HepG2 (cell line): Measurements from ENCODE around the gene SERPINB1. TPM values are rescaled to one million over a fixed set of nuclear protein-coding genes. Genes with fewer than 3 reads are reported as not detected.
"Not testable (repeated sequence)": the region's sequence is repeated elsewhere in the genome, so short reads cannot be mapped to it uniquely, and the experiment has no call there.

ENCODE experiments used
- ATAC-seq: fragments of 200-7000 bp; cut with Tn5 transposase; 3 replicates; pipeline ENCODE4 v1.9.1; 2020; ENCODE audit warnings: mild to moderate bottlenecking, moderate library complexity
- BruUV-seq: library from RNA; stranded (reverse); fragments of 400-500 nt; replicated peaks from 2 replicates; lab custom pipeline; 2021; lab: Mats Ljungman, UMichigan
- CTCF ChIA-PET: fragments of 300-600 bp; formaldehyde crosslinking; extraction: SDS; loops from one replicate; lab custom pipeline; 2021; ENCODE audit warnings: low total read pairs, inconsistent platforms, low intra/inter-chr PET ratio; lab: Yijun Ruan, JAX
- POLR2A ChIA-PET: fragments of 350-600 bp; sonication (Branson Sonifier 250); formaldehyde crosslinking; loops from one replicate; lab custom pipeline; 2020; ENCODE audit warnings: antibody characterized with exemption, inconsistent platforms; lab: Yijun Ruan, JAX
- DNase-seq: peaks from one replicate; pipeline ENCODE4 v3.0.0-alpha.2; 2015; ENCODE audit warnings: low spot score
- FAIRE-seq: peaks from 3 replicates; lab custom pipeline; 2011; peaks lifted over from hg19 to GRCh38; lab: Jason Lieb, UNC
- H2AFZ ChIP-seq: one replicate; pipeline ENCODE4 v1.6.1; 2011; ENCODE audit warnings: low read length, inconsistent platforms
- H3K27ac ChIP-seq: fragments of 300-600 bp; 3 replicates; pipeline ENCODE4 v1.8.0; 2011; ENCODE audit warnings: mixed run types, mild to moderate bottlenecking, mixed read lengths, low read length, inconsistent platforms; ENCODE audit not compliant: insufficient read depth; ENCODE audit errors: extremely low read length
- H3K27me3 ChIP-seq, 2 experiments: fragments of 200-600 bp in 1 of 2; 2 replicates in 1 of 2; 3 replicates in 1 of 2; pipeline versions ENCODE4 v1.6.0 to v1.8.0; 2011; ENCODE audit warnings: low read length in 2 of 2, mild to moderate bottlenecking in 2 of 2, moderate library complexity in 2 of 2, inconsistent platforms in 1 of 2; ENCODE audit not compliant: insufficient read depth in 2 of 2, control insufficient read depth in 1 of 2
- H3K36me3 ChIP-seq, 2 experiments: fragments of 200-600 bp in 1 of 2; replicated peaks in 1 of 2; 2 replicates in 1 of 2; 3 replicates in 1 of 2; pipeline versions ENCODE4 v1.5.1 to v1.8.0; 2011; ENCODE audit warnings: low read length in 2 of 2, inconsistent platforms in 1 of 2; ENCODE audit not compliant: insufficient read depth in 2 of 2, control insufficient read depth in 1 of 2
- H3K4me1 ChIP-seq: 2 replicates; pipeline ENCODE4 v1.5.1; 2012; ENCODE audit warnings: low read length, inconsistent platforms; ENCODE audit not compliant: insufficient read depth
- H3K4me2 ChIP-seq: 2 replicates; pipeline ENCODE4 v1.6.0; 2011; ENCODE audit warnings: low read depth, low read length, inconsistent platforms
- H3K4me3 ChIP-seq, 3 experiments: fragments of 200-600 bp in 1 of 3; sonication (generic), shearing (Covaris generic) in 1 of 3; replicated peaks in 1 of 3; 2 replicates each; pipeline ENCODE4 v1.5.1; 2011 to 2016; ENCODE audit warnings: low read length in 3 of 3, inconsistent platforms in 2 of 3, low read depth in 2 of 3, mild to moderate bottlenecking in 2 of 3, control low read depth in 1 of 3, mixed read lengths in 1 of 3; ENCODE audit not compliant: insufficient read depth in 1 of 3
- H3K79me2 ChIP-seq: one replicate; pipeline ENCODE4 v1.6.1; 2011; ENCODE audit warnings: low read length, inconsistent platforms; ENCODE audit not compliant: insufficient read depth
- H3K9ac ChIP-seq: 2 replicates; pipeline ENCODE4 v1.6.0; 2011; ENCODE audit warnings: mild to moderate bottlenecking, low read depth, low read length, inconsistent platforms; ENCODE audit not compliant: insufficient read depth
- H3K9me3 ChIP-seq: 2 replicates; pipeline ENCODE4 v1.5.1; 2012; ENCODE audit warnings: mild to moderate bottlenecking, low read length
- H4K20me1 ChIP-seq: 2 replicates; pipeline ENCODE4 v1.6.0; 2011; ENCODE audit warnings: inconsistent platforms, mild to moderate bottlenecking, low read length, moderate library complexity; ENCODE audit not compliant: insufficient read depth
- CEBPB ChIP-seq: IDR thresholded peaks from 2 replicates; pipeline ENCODE4 v1.6.1; 2011; ENCODE audit warnings: low read depth, low read length, improper control_type of control experiment, borderline replicate concordance
- ISX ChIP-seq: sonication (generic); formaldehyde crosslinking; conservative IDR thresholded peaks from 2 replicates; pipeline ENCODE4 v1.5.0; 2020; ENCODE audit warnings: missing genetic modification reagents
- NFE2 ChIP-seq: sonication (generic); formaldehyde crosslinking; IDR thresholded peaks from 2 replicates; pipeline ENCODE4 v1.4.0; 2020; ENCODE audit warnings: missing genetic modification reagents
- PHF21A ChIP-seq: sonication (generic); formaldehyde crosslinking; IDR thresholded peaks from 2 replicates; pipeline ENCODE4 v1.5.0; 2020; ENCODE audit warnings: mild to moderate bottlenecking, missing genetic modification reagents
- RBM39 ChIP-seq: fragments of 200-400 bp; formaldehyde crosslinking; IDR thresholded peaks from one replicate; pipeline ENCODE4 v1.6.1; 2018; ENCODE audit warnings: antibody characterized with exemption, mild to moderate bottlenecking, low read depth, low read length; ENCODE audit not compliant: poor library complexity, severe bottlenecking
- TAF15 ChIP-seq: fragments of 200-400 bp; formaldehyde crosslinking; IDR thresholded peaks from one replicate; pipeline ENCODE4 v1.6.1; 2018; ENCODE audit warnings: mild to moderate bottlenecking, low read depth, low read length; ENCODE audit not compliant: poor library complexity, severe bottlenecking
- TEAD2 ChIP-seq: sonication (generic); formaldehyde crosslinking; IDR thresholded peaks from 2 replicates; pipeline ENCODE4 v1.9.0; 2021; ENCODE audit warnings: missing genetic modification reagents
- ZBTB25 ChIP-seq: IDR thresholded peaks from 2 replicates; pipeline ENCODE4 v1.6.1; 2018; ENCODE audit warnings: missing genetic modification reagents
- ZNF564 ChIP-seq: sonication (generic); formaldehyde crosslinking; IDR thresholded peaks from 2 replicates; pipeline ENCODE4 v1.8.1; 2023; ENCODE audit warnings: mild to moderate bottlenecking, missing genetic modification reagents
- ZNF567 ChIP-seq: sonication (generic); formaldehyde crosslinking; IDR thresholded peaks from 2 replicates; pipeline ENCODE4 v1.8.1; 2023; ENCODE audit warnings: mild to moderate bottlenecking, missing genetic modification reagents, borderline replicate concordance
- ZNF589 ChIP-seq: sonication (generic); formaldehyde crosslinking; conservative IDR thresholded peaks from 2 replicates; pipeline ENCODE4 v1.8.0; 2022; ENCODE audit warnings: mild to moderate bottlenecking, moderate library complexity, missing genetic modification reagents
- ZNF703 ChIP-seq: sonication (generic); formaldehyde crosslinking; IDR thresholded peaks from 2 replicates; pipeline ENCODE4 v1.5.1; 2020; ENCODE audit warnings: missing genetic modification reagents, mild to moderate bottlenecking, moderate library complexity, borderline replicate concordance
- WGBS: methylation state at CpG from one replicate; pipeline ENCODE4 v1.1.6; 2017; ENCODE audit warnings: low lambda C conversion rate; 5-methylcytosine and 5-hydroxymethylcytosine counted together
- in situ Hi-C: cut with HindIII; loops from 2 replicates; pipeline ENCODE4 v1.10.0; 2017; ENCODE audit warnings: low pct_unique_long_range_greater_than_20kb; ENCODE audit not compliant: extremely low pct_ligation_motif_present
- intact Hi-C: fragments of 100-400 bp; cut with micrococcal nuclease; formaldehyde crosslinking; loops from one replicate; pipeline ENCODE4 v1.10.0; 2022; ENCODE audit not compliant: unreplicated experiment
- polyA plus RNA-seq, 8 experiments: library from polyadenylated mRNA; depleted of rRNA in 3 of 8; stranded (reverse) in 7 of 8; unstranded in 1 of 8; fragments of >200 nt; fragmentation: Illumina TruSeq in 4 of 8; extraction: Trizol in 4 of 8; gene quantifications; 2 replicates each; pipeline versions ENCODE4 v1.2.1 to v1.2.3, GENCODE V29; 2011 to 2016; ENCODE audit warnings: low read depth in 4 of 8, missing spikeins in 1 of 8, mixed read lengths in 1 of 8; ENCODE audit not compliant: insufficient read depth in 1 of 8
- total RNA-seq, 5 experiments: library from RNA; depleted of rRNA; stranded (reverse); fragments of >200 nt; fragmentation: Illumina TruSeq; extraction: Trizol; gene quantifications; 2 replicates each; pipeline ENCODE4 v1.2.3, GENCODE V29; 2016; ENCODE audit warnings: low read depth in 1 of 5
- TF ChIP-seq, protein P1 (sequence below): sonication (generic); formaldehyde crosslinking; IDR thresholded peaks from 2 replicates; pipeline ENCODE4 v1.5.1; 2020; ENCODE audit warnings: mild to moderate bottlenecking, missing genetic modification reagents, borderline replicate concordance

Gene SERPINB1
- total and polyA plus RNA-seq, 2 of the 13 experiments (the other 11 are each of a cell fraction or from before 2014, with no cell fraction given): 41.4 to 60.5 TPM

- no peak for FAIRE-seq
- CTCF ChIA-PET: no interaction called here
These were observed 39.8 kb upstream of the SERPINB1 start for GRCh38 chr6:2881423-2881822.

DNA sequence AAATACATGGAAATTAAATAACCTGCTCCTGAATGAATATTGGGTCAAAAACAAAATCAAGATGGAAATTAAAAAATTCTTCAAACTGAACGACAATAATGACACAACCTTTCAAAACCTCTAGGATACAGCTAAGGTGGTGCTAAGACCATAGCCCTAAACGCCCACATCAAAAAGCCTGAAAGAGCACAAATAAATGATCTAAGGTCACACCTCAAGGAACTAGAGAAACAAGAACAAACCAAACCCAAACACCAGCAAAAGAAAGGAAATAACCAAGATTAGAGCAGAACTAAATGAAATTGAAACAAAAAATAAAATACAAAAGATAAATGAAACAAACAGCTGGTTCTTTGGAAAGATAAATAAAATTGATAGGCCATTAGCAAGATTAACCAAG, 38.5 kb upstream of the SERPINB1 start:
- H3K27ac ChIP-seq, H3K27me3 ChIP-seq, FAIRE-seq, ATAC-seq, in situ Hi-C loops, H3K4me3 ChIP-seq, H3K36me3 ChIP-seq, intact Hi-C loops, H3K9me3 ChIP-seq, H3K9ac ChIP-seq, POLR2A ChIA-PET, DNase-seq, H3K79me2 ChIP-seq, H4K20me1 ChIP-seq, H3K4me2 ChIP-seq, BruUV-seq, H2AFZ ChIP-seq, CTCF ChIA-PET: not testable (repeated sequence)
- WGBS: 36% methylated on average over 2 of the region's 2 CpGs
- peaks cover 27% of the 10 kb centered on the region for H3K4me1 ChIP-seq

More at GRCh38 chr6:2881423-2881822, 39.8 kb upstream of the SERPINB1 start:
- Histone ChIP-seq H3K79me2 (no peaks in the 10 kb centered on the region), H2AFZ (no peak overlapping the region), H3K9ac (no peak overlapping the region), H3K9me3 (no peaks in the 10 kb centered on the region), H4K20me1 (no peaks in the 10 kb centered on the region), H3K36me3 (no peaks in the 10 kb centered on the region), H3K4me3 (no peak overlapping the region), H3K4me2 (no peak overlapping the region), H3K4me1 (peaks cover 28% of the 10 kb centered on the region), H3K27me3 (no peaks in the 10 kb centered on the region; a peak in 1 of 5 replicates), H3K27ac (no peak overlapping the region)
- no TSS peak for BruUV-seq
- TF ChIP-seq NFE2 (CRISPR knock-in tag): no peak
- no peak for TF ChIP-seq ZBTB25 (CRISPR knock-in tag)
- TF ChIP-seq ISX: no peak
- TF ChIP-seq RBM39: no peak
- no peak for TF ChIP-seq ZNF564 (CRISPR knock-in tag)
- no peak for TF ChIP-seq TAF15
- no peak for TF ChIP-seq ZNF567
- no peak for TF ChIP-seq CEBPB
- TF ChIP-seq, protein P1, sequence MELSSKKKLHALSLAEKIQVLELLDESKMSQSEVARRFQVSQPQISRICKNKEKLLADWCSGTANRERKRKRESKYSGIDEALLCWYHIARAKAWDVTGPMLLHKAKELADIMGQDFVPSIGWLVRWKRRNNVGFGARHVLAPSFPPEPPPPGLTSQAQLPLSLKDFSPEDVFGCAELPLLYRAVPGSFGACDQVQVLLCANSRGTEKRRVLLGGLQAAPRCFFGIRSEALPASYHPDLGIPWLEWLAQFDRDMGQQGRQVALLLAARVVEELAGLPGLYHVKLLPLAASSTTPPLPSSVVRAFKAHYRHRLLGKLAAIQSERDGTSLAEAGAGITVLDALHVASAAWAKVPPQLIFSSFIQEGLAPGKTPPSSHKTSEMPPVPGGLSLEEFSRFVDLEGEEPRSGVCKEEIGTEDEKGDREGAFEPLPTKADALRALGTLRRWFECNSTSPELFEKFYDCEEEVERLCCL (CRISPR knock-in tag): no peak
- no peak for TF ChIP-seq ZNF703 (CRISPR knock-in tag)
- no peak for TF ChIP-seq PHF21A (CRISPR knock-in tag)
- no peak for TF ChIP-seq TEAD2 (CRISPR knock-in tag)
- TF ChIP-seq ZNF589: no peak
- POLR2A ChIA-PET: interaction anchor here (1.2 kb wide), 1 partner anchor 22 kb away, joined by 3 read pairs; the partner anchor contains the start of gene SERPINB9
- in situ Hi-C loops (no loop called here), intact Hi-C loops (no loop called here)
- no peak for ATAC-seq
- DNase-seq: no peak
- 32% methylated on average over 4 of the region's 4 CpGs for WGBS
